ENCODE measurements around the gene GAP43.

GAP43 gene

DNA sequence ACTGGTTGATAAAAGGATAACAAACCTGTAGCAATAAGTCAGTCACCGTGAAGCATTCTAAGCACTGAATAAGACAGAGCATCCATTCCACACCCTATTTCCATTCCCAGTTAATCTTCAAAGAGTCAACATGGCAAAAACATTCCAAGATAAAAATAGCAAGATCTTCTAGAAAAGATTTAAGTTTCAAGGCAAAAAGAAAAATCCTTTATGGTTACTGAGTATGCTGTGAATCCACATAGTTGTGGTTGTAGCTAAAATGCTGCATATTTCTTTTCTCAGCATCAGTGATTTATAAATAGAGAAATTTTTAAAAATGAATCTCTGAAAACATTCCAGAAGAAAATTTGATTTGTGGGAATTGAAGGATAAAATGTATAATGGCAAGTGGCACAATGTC is 21.1 kb downstream of the GAP43 start:
- Histone ChIP-seq H3K9me2 (replicated peaks; ENCODE audit: insufficient read depth, low read length) (no peaks in the 10 kb centered on the region), H3K36me3 (ENCODE audit: low read length) (no peaks in the 10 kb centered on the region), H3K9ac (ENCODE audit: low read length) (no peak overlapping the region), H3K4me2 (ENCODE audit: low read depth, low read length, poor library complexity, severe bottlenecking) (no peak overlapping the region), H3K9me3 (ENCODE audit: insufficient read depth, low read length) (no peaks in the 10 kb centered on the region), H2AFZ (ENCODE audit: low read depth, low read length, severe bottlenecking) (no peak overlapping the region), H3K4me3 (ENCODE audit: insufficient read depth, low read length, poor library complexity, severe bottlenecking) (no peak overlapping the region), H3K27me3 (ENCODE audit: low read length) (no peaks in the 10 kb centered on the region), H3K79me2 (ENCODE audit: insufficient read depth, low read length) (no peaks in the 10 kb centered on the region), H4K20me1 (ENCODE audit: low read depth, low read length) (no peaks in the 10 kb centered on the region), H3F3A (ENCODE audit: insufficient read depth) (no peaks in the 10 kb centered on the region), H3K27ac (ENCODE audit: low read depth, low read length) (no peak overlapping the region)
- TF ChIP-seq, protein P1, sequence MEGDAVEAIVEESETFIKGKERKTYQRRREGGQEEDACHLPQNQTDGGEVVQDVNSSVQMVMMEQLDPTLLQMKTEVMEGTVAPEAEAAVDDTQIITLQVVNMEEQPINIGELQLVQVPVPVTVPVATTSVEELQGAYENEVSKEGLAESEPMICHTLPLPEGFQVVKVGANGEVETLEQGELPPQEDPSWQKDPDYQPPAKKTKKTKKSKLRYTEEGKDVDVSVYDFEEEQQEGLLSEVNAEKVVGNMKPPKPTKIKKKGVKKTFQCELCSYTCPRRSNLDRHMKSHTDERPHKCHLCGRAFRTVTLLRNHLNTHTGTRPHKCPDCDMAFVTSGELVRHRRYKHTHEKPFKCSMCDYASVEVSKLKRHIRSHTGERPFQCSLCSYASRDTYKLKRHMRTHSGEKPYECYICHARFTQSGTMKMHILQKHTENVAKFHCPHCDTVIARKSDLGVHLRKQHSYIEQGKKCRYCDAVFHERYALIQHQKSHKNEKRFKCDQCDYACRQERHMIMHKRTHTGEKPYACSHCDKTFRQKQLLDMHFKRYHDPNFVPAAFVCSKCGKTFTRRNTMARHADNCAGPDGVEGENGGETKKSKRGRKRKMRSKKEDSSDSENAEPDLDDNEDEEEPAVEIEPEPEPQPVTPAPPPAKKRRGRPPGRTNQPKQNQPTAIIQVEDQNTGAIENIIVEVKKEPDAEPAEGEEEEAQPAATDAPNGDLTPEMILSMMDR (IDR thresholded peaks at IDR 0.05; ENCODE audit: insufficient read depth, low read length, poor library complexity, severe bottlenecking): no peak
- no peak for TF ChIP-seq EZH2phosphoT487 (conservative IDR thresholded peaks at IDR 0.05; ENCODE audit: low read length)

DNA sequence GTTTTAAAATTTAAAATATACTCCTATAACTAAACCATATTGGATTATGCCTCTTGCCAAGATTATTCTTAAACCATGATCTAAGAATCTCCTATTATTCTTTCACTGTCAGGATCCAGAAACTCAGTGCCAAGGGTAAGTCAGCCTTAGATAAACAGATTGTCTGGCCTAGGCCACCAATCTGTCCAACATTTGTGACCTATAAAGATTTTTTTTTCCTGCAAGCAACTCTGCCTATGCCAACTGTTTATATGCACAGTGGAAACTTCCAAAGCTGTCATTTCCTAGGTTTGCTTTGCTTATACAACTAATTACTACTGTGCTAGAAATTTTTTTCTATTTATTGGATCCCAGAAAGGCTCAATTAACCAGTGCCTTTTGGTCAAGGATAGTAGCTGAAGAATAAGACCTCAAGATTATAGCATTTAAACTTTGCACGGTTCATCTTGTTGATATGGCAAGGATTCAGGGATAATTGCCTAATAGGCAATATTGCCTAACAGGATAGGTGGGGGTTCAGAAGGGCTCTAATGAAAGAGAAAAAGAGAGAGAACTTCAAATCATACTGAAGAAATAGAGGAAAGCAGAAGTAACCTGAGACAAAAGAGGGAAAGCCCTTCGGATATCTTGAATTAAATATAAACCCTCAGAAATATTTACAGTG is 22.8 kb downstream of the GAP43 start:
- TF ChIP-seq EZH2phosphoT487 (conservative IDR thresholded peaks at IDR 0.05; ENCODE audit: low read length): no peak
- TF ChIP-seq, protein P1 (IDR thresholded peaks at IDR 0.05; ENCODE audit: insufficient read depth, low read length, poor library complexity, severe bottlenecking): no peak
- Histone ChIP-seq H3K9me2 (replicated peaks; ENCODE audit: insufficient read depth, low read length) (no peaks in the 10 kb centered on the region), H3K79me2 (ENCODE audit: insufficient read depth, low read length) (no peaks in the 10 kb centered on the region), H3F3A (ENCODE audit: insufficient read depth) (no peaks in the 10 kb centered on the region), H3K27ac (ENCODE audit: low read depth, low read length) (no peak overlapping the region), H2AFZ (ENCODE audit: low read depth, low read length, severe bottlenecking) (no peak overlapping the region), H3K4me2 (ENCODE audit: low read depth, low read length, poor library complexity, severe bottlenecking) (no peak overlapping the region), H4K20me1 (ENCODE audit: low read depth, low read length) (no peaks in the 10 kb centered on the region), H3K27me3 (ENCODE audit: low read length) (no peaks in the 10 kb centered on the region), H3K36me3 (ENCODE audit: low read length) (no peaks in the 10 kb centered on the region), H3K9me3 (ENCODE audit: insufficient read depth, low read length) (no peaks in the 10 kb centered on the region), H3K9ac (ENCODE audit: low read length) (no peak overlapping the region), H3K4me3 (ENCODE audit: insufficient read depth, low read length, poor library complexity, severe bottlenecking) (no peak overlapping the region)

DNA sequence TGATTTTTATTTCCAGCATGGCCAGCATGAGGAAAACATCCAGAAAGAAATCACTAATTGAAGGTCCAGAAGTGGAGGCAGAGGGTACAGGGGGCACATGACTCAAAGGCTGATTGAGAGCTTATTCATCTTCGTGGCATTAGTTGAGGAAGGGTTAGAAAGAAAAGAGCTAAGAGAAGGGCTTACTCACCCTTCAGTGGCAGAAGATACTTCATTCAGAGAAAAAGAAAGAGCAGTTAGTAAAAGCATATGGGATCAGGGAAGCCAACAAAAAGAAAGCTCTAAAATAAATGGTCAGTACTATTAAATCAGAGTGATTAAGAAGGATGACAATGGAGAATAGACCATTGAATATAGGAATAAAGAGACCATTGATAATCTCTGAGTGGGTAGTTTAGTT is 25.2 kb downstream of the GAP43 start:
- H3K79me2 ChIP-seq (ENCODE audit: insufficient read depth, low read length): no peaks in the 10 kb centered on the region
- no peak overlapping the region for H2AFZ ChIP-seq (ENCODE audit: low read depth, low read length, severe bottlenecking)
- no peaks in the 10 kb centered on the region for H4K20me1 ChIP-seq (ENCODE audit: low read depth, low read length)
- H3F3A ChIP-seq (ENCODE audit: insufficient read depth): no peaks in the 10 kb centered on the region
- H3K27me3 ChIP-seq (ENCODE audit: low read length): no peaks in the 10 kb centered on the region
- no peaks in the 10 kb centered on the region for H3K9me3 ChIP-seq (ENCODE audit: insufficient read depth, low read length)
- H3K4me2 ChIP-seq (ENCODE audit: low read depth, low read length, poor library complexity, severe bottlenecking): no peak overlapping the region
- H3K9me2 ChIP-seq (replicated peaks; ENCODE audit: insufficient read depth, low read length): no peaks in the 10 kb centered on the region
- no peak overlapping the region for H3K4me3 ChIP-seq (ENCODE audit: insufficient read depth, low read length, poor library complexity, severe bottlenecking)
- no peak overlapping the region for H3K27ac ChIP-seq (ENCODE audit: low read depth, low read length)
- no peaks in the 10 kb centered on the region for H3K36me3 ChIP-seq (ENCODE audit: low read length)
- no peak overlapping the region for H3K9ac ChIP-seq (ENCODE audit: low read length)
- TF ChIP-seq, protein P1 (IDR thresholded peaks at IDR 0.05; ENCODE audit: insufficient read depth, low read length, poor library complexity, severe bottlenecking): no peak
- TF ChIP-seq EZH2phosphoT487 (conservative IDR thresholded peaks at IDR 0.05; ENCODE audit: low read length): no peak
